ENCODE results near the gene ENTREP3.
A peak's percentile ranks its signal among the peaks of the same experiment; 100 is the strongest.

Gene ENTREP3

GRCh38 chr1:155277902-155278688 lies 22.8 kb upstream of the ENTREP3 start:
- DNase-seq = peak; percentile 98 to 99

GRCh38 chr1:155277070-155277901 lies 22.0 kb upstream of the ENTREP3 start, which contains the start of gene HCN3:
Gene HCN3 (plus strand): TSS chr1:155277463. CDS start chr1:155277591, 128 bp downstream.
- peak; percentile 98 to 100 for DNase-seq

GRCh38 chr1:155273343-155274245 lies 18.3 kb upstream of the ENTREP3 start, which contains the start of gene CLK2:
Gene CLK2 (minus strand): TSS chr1:155273504. CDS start chr1:155270977, 2,527 bp downstream.
- DNase-seq = peak; percentile 99 to 100

GRCh38 chr1:155272466-155273342 lies 17.4 kb upstream of the ENTREP3 start:
- DNase-seq = peak; percentile 83 to 95

- no peak for DNase-seq
Observed at GRCh38 chr1:155269381-155269780, 14.1 kb upstream of the ENTREP3 start.

GRCh38 chr1:155268630-155269029 lies 13.3 kb upstream of the ENTREP3 start:
- DNase-seq = no peak

DNA sequence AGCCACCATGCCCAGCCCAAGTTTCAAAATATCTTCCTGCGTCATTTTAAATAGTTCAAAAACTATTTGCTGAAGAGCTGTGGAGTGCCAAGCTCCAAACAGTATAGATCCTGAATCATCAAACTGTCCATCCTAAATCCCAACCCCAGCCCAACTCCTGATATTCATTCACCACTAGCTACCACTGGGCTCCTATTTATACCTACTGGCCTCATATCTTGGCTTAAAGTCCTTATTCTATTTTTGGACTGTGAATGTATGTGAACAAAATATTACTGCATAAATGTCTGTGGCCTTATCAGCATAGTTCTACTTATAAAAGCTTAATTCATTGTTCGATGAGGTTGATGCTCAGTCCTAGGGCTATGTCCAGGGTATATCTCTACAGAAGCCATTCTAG lies 12.1 kb upstream of the ENTREP3 start:
- DNase-seq = no peak

- no peak for DNase-seq
Observed at GRCh38 chr1:155266553-155266952, 11.3 kb upstream of the ENTREP3 start.

DNA sequence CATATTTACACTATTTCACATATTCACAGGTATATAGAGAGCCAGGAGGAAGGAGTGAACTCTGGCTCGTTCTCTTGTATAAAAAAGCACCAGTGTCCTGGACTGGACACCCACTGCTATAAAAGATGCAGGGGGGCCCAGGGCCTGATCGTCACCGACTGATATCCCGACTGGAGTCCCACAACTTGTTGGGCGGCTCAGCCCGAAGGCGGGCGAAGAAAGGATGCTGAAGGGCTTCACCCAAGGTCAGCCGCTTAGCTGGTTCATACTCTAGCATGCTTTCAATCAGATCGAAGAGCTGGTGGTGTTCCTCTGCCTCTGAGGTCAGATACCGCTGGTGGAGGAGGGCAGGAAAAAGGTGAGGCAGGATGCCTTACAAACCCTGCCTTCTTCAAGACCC lies 7.8 kb upstream of the ENTREP3 start:
- DNase-seq = no peak

DNA sequence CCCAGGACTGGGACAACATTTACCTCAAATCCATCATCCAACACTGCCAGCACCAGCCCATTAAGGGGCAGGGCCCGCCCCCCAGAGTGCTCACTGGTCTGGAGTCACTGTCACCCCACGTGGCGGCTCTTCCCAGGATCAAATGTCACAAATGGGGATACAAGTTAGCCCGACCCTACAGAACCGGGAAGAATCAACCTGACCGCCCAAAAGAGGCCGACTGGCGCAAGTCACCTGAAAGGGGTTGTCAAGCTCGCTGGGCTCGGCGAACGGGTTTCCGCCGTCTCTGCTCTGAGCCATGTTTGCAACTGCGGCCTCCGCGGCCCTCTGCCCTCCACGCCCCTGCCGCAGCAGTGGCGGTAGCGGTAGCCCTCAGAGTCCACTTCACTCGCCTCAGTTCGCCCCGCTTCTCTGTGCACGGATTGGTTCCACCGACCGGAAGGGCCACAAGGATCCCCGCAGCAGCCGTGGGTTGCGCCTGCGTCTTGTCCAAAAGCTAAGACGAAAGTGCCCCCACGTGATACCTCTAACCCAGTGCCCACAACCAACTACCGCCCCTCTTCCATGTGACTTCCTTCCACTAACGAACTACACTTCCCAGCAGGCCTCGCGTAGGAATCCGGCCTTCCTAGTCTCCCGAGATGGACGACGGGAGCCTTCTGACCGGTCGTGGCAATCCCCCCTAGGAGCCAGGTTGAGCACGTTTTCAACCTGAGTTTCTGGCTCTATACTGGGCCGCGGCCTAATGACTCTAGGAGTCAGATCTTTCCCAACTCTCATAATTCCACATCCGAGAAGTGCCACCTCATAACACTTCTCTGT lies 6.8 kb upstream of the ENTREP3 start, which contains the start of gene SCAMP3:
Gene SCAMP3 (minus strand): TSS at position 509 of the 822 bp plus-strand sequence. CDS start 209 bp downstream, at position 300.
- DNase-seq = peak; percentile 100

- peak in 1 of 2 experiments; percentile 83 for DNase-seq
Observed at GRCh38 chr1:155261493-155261851, 6.2 kb upstream of the ENTREP3 start.

DNA sequence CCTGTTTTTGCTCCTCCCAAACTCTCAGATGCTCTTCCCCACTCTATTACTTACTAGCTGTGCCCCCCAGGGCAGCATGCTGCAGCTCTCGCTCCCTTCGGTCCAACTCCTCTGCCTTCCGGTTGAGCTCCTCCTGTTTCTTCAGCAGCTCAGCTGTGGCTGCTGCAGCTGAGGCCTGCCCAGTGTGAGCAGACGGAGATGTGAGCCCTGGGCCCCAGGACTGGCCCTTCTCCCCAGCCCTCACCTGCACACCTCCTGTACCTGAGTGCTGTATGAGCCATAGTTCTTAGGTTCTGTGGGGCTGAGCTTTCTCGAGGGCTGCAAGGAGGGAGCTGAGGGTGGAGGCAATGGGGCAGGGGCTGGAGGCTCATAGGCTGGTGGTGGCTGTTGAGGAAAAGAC lies 5.0 kb upstream of the ENTREP3 start:
- no peak for DNase-seq

- DNase-seq = no peak
Observed at GRCh38 chr1:155256058-155256852, 972 bp upstream of the ENTREP3 start.

DNA sequence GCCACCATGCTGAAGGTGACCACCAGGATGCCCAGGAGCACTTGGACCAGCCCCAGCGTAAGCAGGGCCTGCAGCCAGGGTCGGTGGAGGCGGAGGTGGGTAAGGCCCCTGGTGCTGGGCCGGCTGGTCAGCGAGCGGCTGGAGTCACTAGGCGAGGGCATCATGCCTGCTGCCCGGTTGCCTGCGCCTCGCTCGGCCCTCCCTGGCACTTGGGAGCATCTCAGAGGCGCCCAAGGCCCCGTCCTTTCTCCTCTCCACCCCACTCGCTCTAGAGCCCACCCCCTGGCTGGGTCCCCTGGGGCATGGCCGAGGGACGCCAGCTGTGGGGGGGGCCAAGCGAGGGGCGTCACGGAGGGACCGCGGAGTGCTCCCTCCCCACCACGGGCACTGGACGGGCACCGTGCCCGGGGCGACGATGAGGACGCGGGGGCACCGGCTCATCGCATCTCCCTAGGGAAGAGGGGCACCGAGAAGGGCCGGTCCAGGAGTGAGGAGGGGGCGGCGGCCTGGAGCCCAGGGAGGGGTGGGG lies 505 bp downstream of the ENTREP3 start:
- DNase-seq = peak in 1 of 2 experiments; percentile 77

- DNase-seq = peak in 1 of 2 experiments; percentile 64
Observed at GRCh38 chr1:155254228-155254713, 1.0 kb downstream of the ENTREP3 start.

DNA sequence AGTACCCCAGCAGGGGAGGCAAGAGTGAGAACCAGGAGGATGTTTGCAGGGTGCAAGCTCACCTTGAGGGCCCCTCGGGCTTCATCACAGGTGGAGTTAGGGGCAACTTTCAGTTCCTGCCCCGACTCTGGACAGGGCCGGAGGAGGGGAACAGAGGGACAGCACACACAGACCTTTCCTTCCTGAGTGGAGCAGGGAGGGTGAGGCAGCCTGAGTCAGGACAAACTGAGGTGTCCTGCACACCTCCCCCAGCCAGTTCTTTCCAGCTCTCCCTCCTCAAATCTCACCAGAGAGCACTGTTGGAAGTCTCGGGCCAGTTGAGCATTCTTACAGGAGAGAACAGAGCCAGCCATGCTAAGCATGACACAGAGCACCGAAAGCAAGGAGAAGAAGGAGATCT lies 1.5 kb downstream of the ENTREP3 start:
- no peak for DNase-seq

GRCh38 chr1:155253208-155253607 lies 2.1 kb downstream of the ENTREP3 start:
- peak in 1 of 2 experiments; percentile 52 for DNase-seq

DNA sequence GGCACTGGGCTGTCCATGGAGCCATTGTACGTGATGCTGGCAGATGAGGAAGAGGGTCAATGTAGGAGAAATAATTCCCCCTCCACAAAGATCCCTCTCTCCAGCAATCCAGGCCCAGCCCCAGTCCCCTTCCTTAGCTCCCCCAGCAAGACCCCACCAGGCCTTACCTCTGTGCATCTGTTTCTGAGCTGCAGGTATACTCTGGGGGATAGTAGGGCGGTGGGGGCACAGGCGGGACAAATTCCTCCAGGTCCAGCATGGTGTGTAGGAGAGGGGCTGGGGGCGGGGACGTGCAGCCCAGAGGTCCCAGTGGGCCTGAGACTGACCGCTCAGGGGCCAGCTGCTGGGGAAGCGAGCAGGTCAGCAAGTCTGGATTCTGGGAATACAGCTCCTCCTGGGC lies 3.7 kb downstream of the ENTREP3 start:
- no peak for DNase-seq
